ENCODE results near the gene SNTB2.

Gene SNTB2

DNA sequence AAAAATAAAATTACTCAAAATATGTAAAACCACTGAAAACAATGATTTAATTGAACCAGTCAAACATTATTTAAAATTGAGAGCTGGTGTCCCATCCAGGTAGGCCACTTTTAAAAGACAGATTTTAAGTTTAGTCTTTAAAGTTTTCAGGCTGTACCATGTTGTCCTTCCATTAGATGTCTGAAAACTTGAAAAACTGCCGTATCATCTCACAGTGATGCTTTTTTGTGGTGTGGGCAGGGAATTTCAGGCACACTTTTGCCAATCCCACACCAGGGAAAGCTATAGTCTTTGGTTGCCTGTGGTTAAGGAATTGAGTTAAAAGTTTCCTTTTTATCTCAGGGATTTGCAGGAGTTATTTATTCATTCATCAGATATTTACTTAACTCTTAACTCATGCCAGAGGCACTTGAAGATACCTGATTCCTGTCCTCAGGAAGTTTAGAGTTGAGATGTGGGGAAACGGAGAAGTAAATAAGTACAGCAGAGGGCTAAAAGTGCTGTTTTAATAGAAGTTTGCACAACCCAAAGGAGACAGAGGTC is 3.2 kb downstream of the SNTB2 start:
- Histone ChIP-seq H3K9me3 (ENCODE audit: low read length) (no peaks in the 10 kb centered on the region), H3K4me1 (ENCODE audit: insufficient read depth, low read length) (peaks cover 20% of the 10 kb centered on the region), H2AFZ (ENCODE audit: low read depth, low read length) (no peak overlapping the region), H3K36me3 (ENCODE audit: insufficient read depth, low read length) (peaks cover 3% of the 10 kb centered on the region), H3K4me3 (ENCODE audit: low read length) (no peak overlapping the region), H3K27me3 (ENCODE audit: insufficient read depth, low read length) (no peaks in the 10 kb centered on the region)

- H3K4me3 ChIP-seq (ENCODE audit: low read length): no peak overlapping the region
- no peak overlapping the region for H2AFZ ChIP-seq (ENCODE audit: low read depth, low read length)
- H3K36me3 ChIP-seq (ENCODE audit: insufficient read depth, low read length): peaks cover 3% of the 10 kb centered on the region
- no peaks in the 10 kb centered on the region for H3K27me3 ChIP-seq (ENCODE audit: insufficient read depth, low read length)
- no peaks in the 10 kb centered on the region for H3K9me3 ChIP-seq (ENCODE audit: low read length)
- H3K4me1 ChIP-seq (ENCODE audit: insufficient read depth, low read length): peaks cover 20% of the 10 kb centered on the region
These were observed 3.6 kb downstream of the SNTB2 start for GRCh38 chr16:69190598-69190997.

GRCh38 chr16:69191136-69191535 is 4.2 kb downstream of the SNTB2 start:
- H2AFZ ChIP-seq (ENCODE audit: low read depth, low read length): no peak overlapping the region
- H3K36me3 ChIP-seq (ENCODE audit: insufficient read depth, low read length): peaks cover 3% of the 10 kb centered on the region
- no peaks in the 10 kb centered on the region for H3K9me3 ChIP-seq (ENCODE audit: low read length)
- no peaks in the 10 kb centered on the region for H3K27me3 ChIP-seq (ENCODE audit: insufficient read depth, low read length)
- no peak overlapping the region for H3K4me3 ChIP-seq (ENCODE audit: low read length)
- H3K4me1 ChIP-seq (ENCODE audit: insufficient read depth, low read length): peaks cover 20% of the 10 kb centered on the region

- Histone ChIP-seq H3K9me3 (ENCODE audit: low read length) (no peaks in the 10 kb centered on the region), H3K4me1 (ENCODE audit: insufficient read depth, low read length) (peaks cover 12% of the 10 kb centered on the region), H2AFZ (ENCODE audit: low read depth, low read length) (no peak overlapping the region), H3K36me3 (ENCODE audit: insufficient read depth, low read length) (peaks cover 3% of the 10 kb centered on the region), H3K27me3 (ENCODE audit: insufficient read depth, low read length) (no peaks in the 10 kb centered on the region), H3K4me3 (ENCODE audit: low read length) (no peak overlapping the region)
These were observed 6.9 kb downstream of the SNTB2 start for GRCh38 chr16:69193855-69194254.

GRCh38 chr16:69194488-69194887 is 7.5 kb downstream of the SNTB2 start:
- peaks cover 6% of the 10 kb centered on the region for H3K4me1 ChIP-seq (ENCODE audit: insufficient read depth, low read length)
- no peaks in the 10 kb centered on the region for H3K9me3 ChIP-seq (ENCODE audit: low read length)
- H3K36me3 ChIP-seq (ENCODE audit: insufficient read depth, low read length): peaks cover 3% of the 10 kb centered on the region
- no peaks in the 10 kb centered on the region for H3K27me3 ChIP-seq (ENCODE audit: insufficient read depth, low read length)
- no peak overlapping the region for H2AFZ ChIP-seq (ENCODE audit: low read depth, low read length)
- no peak overlapping the region for H3K4me3 ChIP-seq (ENCODE audit: low read length)

- Histone ChIP-seq H3K9me3 (ENCODE audit: low read length) (no peaks in the 10 kb centered on the region), H3K36me3 (ENCODE audit: insufficient read depth, low read length) (peaks cover 3% of the 10 kb centered on the region), H3K4me1 (ENCODE audit: insufficient read depth, low read length) (no peaks in the 10 kb centered on the region), H3K27me3 (ENCODE audit: insufficient read depth, low read length) (no peaks in the 10 kb centered on the region), H2AFZ (ENCODE audit: low read depth, low read length) (no peak overlapping the region), H3K4me3 (ENCODE audit: low read length) (no peak overlapping the region)
These were observed 8.5 kb downstream of the SNTB2 start for GRCh38 chr16:69195369-69196029.

DNA sequence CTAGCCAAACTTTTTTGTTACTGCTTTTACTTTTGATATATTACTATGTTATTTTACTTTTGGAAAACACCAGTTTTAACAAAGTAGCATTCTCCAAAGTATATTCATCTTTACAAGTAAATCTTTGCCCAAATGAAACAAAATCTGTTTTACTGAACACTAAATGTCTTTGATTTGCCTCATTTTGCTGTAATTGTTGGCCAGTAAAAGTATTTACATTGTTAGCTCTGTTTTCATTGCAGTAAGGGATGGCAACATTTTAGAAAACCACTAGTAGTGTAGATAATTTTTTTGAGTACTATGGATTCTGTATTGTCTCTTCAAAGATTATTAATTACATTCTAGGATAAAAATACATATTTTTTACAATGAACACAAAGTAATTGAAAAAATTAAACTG is 10.6 kb downstream of the SNTB2 start:
- Histone ChIP-seq H3K4me3 (ENCODE audit: low read length) (no peak overlapping the region), H3K36me3 (ENCODE audit: insufficient read depth, low read length) (no peaks in the 10 kb centered on the region), H3K27me3 (ENCODE audit: insufficient read depth, low read length) (no peaks in the 10 kb centered on the region), H3K9me3 (ENCODE audit: low read length) (no peaks in the 10 kb centered on the region), H3K4me1 (ENCODE audit: insufficient read depth, low read length) (no peaks in the 10 kb centered on the region), H2AFZ (ENCODE audit: low read depth, low read length) (no peak overlapping the region)

GRCh38 chr16:69199382-69199781 is 12.4 kb downstream of the SNTB2 start:
- Histone ChIP-seq H3K4me1 (ENCODE audit: insufficient read depth, low read length) (no peaks in the 10 kb centered on the region), H3K36me3 (ENCODE audit: insufficient read depth, low read length) (no peaks in the 10 kb centered on the region), H3K27me3 (ENCODE audit: insufficient read depth, low read length) (no peaks in the 10 kb centered on the region), H3K4me3 (ENCODE audit: low read length) (no peak overlapping the region), H3K9me3 (ENCODE audit: low read length) (no peaks in the 10 kb centered on the region), H2AFZ (ENCODE audit: low read depth, low read length) (no peak overlapping the region)

- H3K4me1 ChIP-seq (ENCODE audit: insufficient read depth, low read length): no peaks in the 10 kb centered on the region
- H3K36me3 ChIP-seq (ENCODE audit: insufficient read depth, low read length): no peaks in the 10 kb centered on the region
- no peak overlapping the region for H3K4me3 ChIP-seq (ENCODE audit: low read length)
- no peaks in the 10 kb centered on the region for H3K9me3 ChIP-seq (ENCODE audit: low read length)
- H3K27me3 ChIP-seq (ENCODE audit: insufficient read depth, low read length): no peaks in the 10 kb centered on the region
- H2AFZ ChIP-seq (ENCODE audit: low read depth, low read length): no peak overlapping the region
These were observed 14.3 kb downstream of the SNTB2 start for GRCh38 chr16:69201291-69201690.

DNA sequence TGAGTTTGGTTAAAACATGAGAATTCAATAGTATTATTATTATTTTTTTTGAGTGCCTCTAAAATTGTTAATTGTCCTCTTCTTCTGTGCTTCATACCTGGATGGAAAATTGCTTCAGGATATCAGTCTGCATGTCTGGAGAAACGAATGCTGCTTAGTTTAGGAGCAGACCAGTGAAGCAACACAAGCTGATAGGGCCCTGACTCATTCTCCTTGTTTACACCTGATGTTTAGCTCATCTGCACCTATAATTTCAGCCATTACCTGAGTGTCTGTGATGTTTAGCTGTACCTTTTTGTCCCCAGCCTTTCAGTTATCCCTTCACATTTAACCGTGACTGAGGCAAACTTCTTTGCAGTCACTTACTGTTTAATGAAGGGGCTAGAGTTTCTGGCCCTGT is 14.8 kb downstream of the SNTB2 start:
- Histone ChIP-seq H3K27me3 (ENCODE audit: insufficient read depth, low read length) (no peaks in the 10 kb centered on the region), H3K4me1 (ENCODE audit: insufficient read depth, low read length) (no peaks in the 10 kb centered on the region), H3K4me3 (ENCODE audit: low read length) (no peak overlapping the region), H3K9me3 (ENCODE audit: low read length) (no peaks in the 10 kb centered on the region), H3K36me3 (ENCODE audit: insufficient read depth, low read length) (no peaks in the 10 kb centered on the region), H2AFZ (ENCODE audit: low read depth, low read length) (no peak overlapping the region)

GRCh38 chr16:69204172-69204571 is 17.2 kb downstream of the SNTB2 start:
- Histone ChIP-seq H3K9me3 (ENCODE audit: low read length) (no peaks in the 10 kb centered on the region), H3K36me3 (ENCODE audit: insufficient read depth, low read length) (no peaks in the 10 kb centered on the region), H3K27me3 (ENCODE audit: insufficient read depth, low read length) (no peaks in the 10 kb centered on the region), H3K4me3 (ENCODE audit: low read length) (no peak overlapping the region), H2AFZ (ENCODE audit: low read depth, low read length) (no peak overlapping the region), H3K4me1 (ENCODE audit: insufficient read depth, low read length) (no peaks in the 10 kb centered on the region)

DNA sequence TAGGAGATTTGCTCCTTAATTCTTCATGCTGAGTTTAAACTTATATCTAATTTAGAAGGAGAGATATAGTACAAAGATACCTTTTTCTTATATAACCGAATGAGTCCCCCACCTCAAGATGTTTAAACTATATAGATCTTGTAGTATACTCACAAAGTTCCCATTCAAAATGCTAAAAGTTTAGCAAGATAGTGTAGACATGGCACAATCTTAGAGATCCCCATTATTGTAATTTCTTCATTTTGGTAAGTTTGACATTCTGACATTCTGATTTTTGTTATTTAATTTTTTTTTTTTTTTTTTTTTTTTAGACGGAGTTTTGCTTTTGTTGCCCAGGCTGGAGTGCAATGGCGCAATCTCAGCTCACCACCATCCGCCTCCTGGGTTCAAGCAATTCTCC is 22.8 kb downstream of the SNTB2 start:
- no peaks in the 10 kb centered on the region for H3K36me3 ChIP-seq (ENCODE audit: insufficient read depth, low read length)
- H3K9me3 ChIP-seq (ENCODE audit: low read length): no peaks in the 10 kb centered on the region
- no peak overlapping the region for H3K4me3 ChIP-seq (ENCODE audit: low read length)
- H2AFZ ChIP-seq (ENCODE audit: low read depth, low read length): no peak overlapping the region
- H3K4me1 ChIP-seq (ENCODE audit: insufficient read depth, low read length): no peaks in the 10 kb centered on the region
- no peaks in the 10 kb centered on the region for H3K27me3 ChIP-seq (ENCODE audit: insufficient read depth, low read length)

DNA sequence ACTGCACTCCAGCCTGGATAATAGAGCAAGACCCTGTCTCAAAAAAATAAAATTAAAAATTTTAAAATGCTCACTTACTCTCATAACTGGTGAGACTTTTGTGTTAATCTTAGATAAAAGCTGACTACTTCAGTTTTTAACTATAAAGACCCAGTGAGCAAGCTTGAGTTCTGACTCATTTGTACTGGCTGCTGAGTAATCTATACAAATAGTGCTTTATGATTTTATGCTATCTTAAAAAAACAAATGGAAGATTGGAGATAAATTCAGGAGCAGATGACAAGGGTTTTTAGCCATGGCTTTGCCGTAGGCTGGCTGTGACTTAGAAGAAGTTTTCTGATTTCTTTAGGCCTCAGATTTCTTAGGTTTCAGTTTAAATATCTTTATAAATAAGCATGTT is 30.5 kb downstream of the SNTB2 start:
- no peaks in the 10 kb centered on the region for H3K4me1 ChIP-seq (ENCODE audit: insufficient read depth, low read length)
- H3K9me3 ChIP-seq (ENCODE audit: low read length): no peaks in the 10 kb centered on the region
- no peak overlapping the region for H3K4me3 ChIP-seq (ENCODE audit: low read length)
- no peaks in the 10 kb centered on the region for H3K27me3 ChIP-seq (ENCODE audit: insufficient read depth, low read length)
- H2AFZ ChIP-seq (ENCODE audit: low read depth, low read length): no peak overlapping the region
- no peaks in the 10 kb centered on the region for H3K36me3 ChIP-seq (ENCODE audit: insufficient read depth, low read length)

GRCh38 chr16:69219279-69219678 is 32.3 kb downstream of the SNTB2 start:
- Histone ChIP-seq H3K27me3 (ENCODE audit: insufficient read depth, low read length) (no peaks in the 10 kb centered on the region), H2AFZ (ENCODE audit: low read depth, low read length) (no peak overlapping the region), H3K4me3 (ENCODE audit: low read length) (no peak overlapping the region), H3K4me1 (ENCODE audit: insufficient read depth, low read length) (no peaks in the 10 kb centered on the region), H3K9me3 (ENCODE audit: low read length) (no peaks in the 10 kb centered on the region), H3K36me3 (ENCODE audit: insufficient read depth, low read length) (no peaks in the 10 kb centered on the region)

All from neuron (in vitro differentiated cells).